Activated naive CD8-positive, alpha-beta T cell treated with anti-CD3 and anti-CD28 coated beads, Interleukin-2, amount 50 U/mL, for 24 hours (primary cell): Measurements from ENCODE around the gene FAM222A.

Experiments used
- ATAC-seq: fragments of 150-1000 bp; cut with Tn5 transposase; one replicate; pipeline ENCODE4 v1.10.0; 2021
- DNase-seq: peaks from one replicate; pipeline ENCODE4 v3.0.0; 2021
- H3K27ac Mint-ChIP-seq: one replicate; pipeline ENCODE4 v1.8.0; 2021; ENCODE audit warnings: mild to moderate bottlenecking, mixed read lengths
- H3K27me3 Mint-ChIP-seq: one replicate; pipeline ENCODE4 v1.8.0; 2021; ENCODE audit warnings: mixed read lengths
- H3K36me3 Mint-ChIP-seq: one replicate; pipeline ENCODE4 v1.8.0; 2021; ENCODE audit warnings: low read depth, mixed read lengths
- H3K4me1 Mint-ChIP-seq: one replicate; pipeline ENCODE4 v1.8.0; 2021; ENCODE audit warnings: mixed read lengths
- H3K4me3 Mint-ChIP-seq: one replicate; pipeline ENCODE4 v1.8.0; 2021; ENCODE audit warnings: mild to moderate bottlenecking, moderate library complexity, mixed read lengths
- H3K9me3 Mint-ChIP-seq: one replicate; pipeline ENCODE4 v1.8.0; 2021; ENCODE audit warnings: mixed read lengths

FAM222A gene

DNA sequence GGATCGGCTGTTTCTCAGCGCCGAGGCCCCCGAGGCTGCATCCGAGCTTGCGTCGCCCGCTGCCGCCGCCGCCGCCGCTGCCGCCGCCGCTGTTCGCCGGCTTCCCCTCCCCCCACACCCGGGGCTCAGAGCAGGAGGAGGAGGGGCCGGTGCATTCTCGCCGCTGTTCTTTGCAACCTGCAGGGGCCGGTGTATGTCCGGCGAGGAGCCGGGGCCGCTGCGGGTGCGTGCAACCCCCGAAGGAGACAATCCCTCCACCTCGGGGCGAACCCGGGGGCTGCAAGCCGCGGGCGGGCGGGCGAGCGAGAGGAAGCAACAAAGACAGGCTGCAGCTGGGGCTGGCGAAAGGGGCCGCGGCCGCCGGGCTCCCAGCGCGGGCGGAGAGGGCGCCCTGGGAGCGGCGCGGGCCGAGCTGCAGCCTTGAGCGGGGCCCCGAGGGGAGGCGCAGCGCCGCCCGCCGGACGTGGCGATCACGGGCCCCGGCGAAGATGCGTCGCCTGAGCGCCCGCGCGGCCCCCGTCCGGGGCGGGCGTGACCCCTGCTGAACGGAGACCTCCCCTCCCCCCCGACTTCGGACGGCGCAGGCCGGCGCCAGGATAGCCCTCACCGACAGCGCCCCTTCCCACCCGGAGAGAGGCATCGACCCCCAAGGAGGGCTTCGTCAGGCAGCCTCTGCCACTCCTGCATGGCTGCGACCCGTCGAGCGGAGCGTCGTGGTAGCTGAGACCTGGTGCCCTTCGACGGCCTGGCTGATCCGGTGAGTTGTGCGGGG lies 702 bp downstream of the FAM222A start:
- H3K4me1 Mint-ChIP-seq: peaks cover 4% of the 10 kb centered on the region
- H3K9me3 Mint-ChIP-seq: no peaks in the 10 kb centered on the region
- no peak overlapping the region for H3K27ac Mint-ChIP-seq
- ATAC-seq (peak; percentile 17), DNase-seq (peak; percentile 60)
- H3K4me3 Mint-ChIP-seq: peak overlapping the region; percentile 53
- peaks cover 56% of the 10 kb centered on the region for H3K27me3 Mint-ChIP-seq
- H3K36me3 Mint-ChIP-seq: no peaks in the 10 kb centered on the region

DNA sequence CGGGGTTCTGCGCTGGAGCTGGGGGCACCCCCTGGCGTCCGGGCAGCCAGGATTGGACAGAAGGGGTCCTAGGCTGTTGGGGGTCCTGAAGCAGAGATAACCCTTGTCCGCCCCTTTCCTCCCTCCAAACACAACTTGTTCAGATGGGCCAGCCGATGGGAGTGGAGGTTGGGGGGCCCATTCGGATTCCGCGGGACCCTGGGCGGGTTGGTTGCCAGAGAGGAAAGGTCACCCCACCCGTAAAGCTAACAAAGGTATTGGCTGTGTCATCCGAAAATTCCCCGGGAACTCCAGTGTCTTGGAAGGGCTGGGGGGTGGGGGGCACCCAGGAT lies 1.3 kb downstream of the FAM222A start:
- H3K36me3 Mint-ChIP-seq: no peaks in the 10 kb centered on the region
- ATAC-seq: no peak
- peaks cover 54% of the 10 kb centered on the region for H3K27me3 Mint-ChIP-seq
- peak overlapping the region; percentile 32 for H3K4me3 Mint-ChIP-seq
- peaks cover 4% of the 10 kb centered on the region for H3K4me1 Mint-ChIP-seq
- H3K9me3 Mint-ChIP-seq: no peaks in the 10 kb centered on the region
- no peak overlapping the region for H3K27ac Mint-ChIP-seq
- no peak for DNase-seq

- ATAC-seq: no peak
- peaks cover 4% of the 10 kb centered on the region for H3K4me1 Mint-ChIP-seq
- DNase-seq: peak; percentile 16
- peaks cover 49% of the 10 kb centered on the region for H3K27me3 Mint-ChIP-seq
- H3K9me3 Mint-ChIP-seq: no peaks in the 10 kb centered on the region
- no peaks in the 10 kb centered on the region for H3K36me3 Mint-ChIP-seq
- peak overlapping the region; percentile 32 for H3K4me3 Mint-ChIP-seq
- H3K27ac Mint-ChIP-seq: no peak overlapping the region
These were observed 1.9 kb downstream of the FAM222A start for GRCh38 chr12:109715310-109716091.

DNA sequence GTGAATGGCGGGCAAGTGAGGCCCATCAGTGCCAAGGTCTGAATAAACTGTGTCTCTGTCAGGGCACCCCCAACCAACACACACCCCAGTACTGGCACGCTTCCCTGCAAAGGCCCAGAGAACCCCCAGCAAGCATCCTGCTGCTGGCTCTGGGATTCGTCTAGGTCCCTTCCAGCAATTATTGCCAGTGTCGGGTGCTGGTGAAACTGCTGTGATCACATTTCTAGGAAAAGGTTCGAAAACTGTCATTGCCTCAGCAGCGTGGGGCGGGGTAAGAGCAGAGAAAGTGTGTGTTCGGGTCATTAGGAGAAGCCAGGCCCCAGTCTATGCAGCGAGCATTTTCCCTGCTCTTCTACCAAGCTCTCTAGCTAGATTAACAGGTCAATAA lies 2.5 kb downstream of the FAM222A start:
- Mint-ChIP-seq H3K4me1 (peaks cover 4% of the 10 kb centered on the region), H3K27ac (no peak overlapping the region), H3K36me3 (no peaks in the 10 kb centered on the region), H3K4me3 (no peak overlapping the region), H3K27me3 (peaks cover 45% of the 10 kb centered on the region), H3K9me3 (no peaks in the 10 kb centered on the region)
- no peak for ATAC-seq
- DNase-seq: no peak

GRCh38 chr12:109716512-109717389 lies 3.1 kb downstream of the FAM222A start:
- ATAC-seq (no peak), DNase-seq (no peak)
- no peak overlapping the region for H3K27ac Mint-ChIP-seq
- H3K9me3 Mint-ChIP-seq: no peaks in the 10 kb centered on the region
- peaks cover 4% of the 10 kb centered on the region for H3K4me1 Mint-ChIP-seq
- H3K27me3 Mint-ChIP-seq: peaks cover 38% of the 10 kb centered on the region
- H3K36me3 Mint-ChIP-seq: no peaks in the 10 kb centered on the region
- no peak overlapping the region for H3K4me3 Mint-ChIP-seq

DNA sequence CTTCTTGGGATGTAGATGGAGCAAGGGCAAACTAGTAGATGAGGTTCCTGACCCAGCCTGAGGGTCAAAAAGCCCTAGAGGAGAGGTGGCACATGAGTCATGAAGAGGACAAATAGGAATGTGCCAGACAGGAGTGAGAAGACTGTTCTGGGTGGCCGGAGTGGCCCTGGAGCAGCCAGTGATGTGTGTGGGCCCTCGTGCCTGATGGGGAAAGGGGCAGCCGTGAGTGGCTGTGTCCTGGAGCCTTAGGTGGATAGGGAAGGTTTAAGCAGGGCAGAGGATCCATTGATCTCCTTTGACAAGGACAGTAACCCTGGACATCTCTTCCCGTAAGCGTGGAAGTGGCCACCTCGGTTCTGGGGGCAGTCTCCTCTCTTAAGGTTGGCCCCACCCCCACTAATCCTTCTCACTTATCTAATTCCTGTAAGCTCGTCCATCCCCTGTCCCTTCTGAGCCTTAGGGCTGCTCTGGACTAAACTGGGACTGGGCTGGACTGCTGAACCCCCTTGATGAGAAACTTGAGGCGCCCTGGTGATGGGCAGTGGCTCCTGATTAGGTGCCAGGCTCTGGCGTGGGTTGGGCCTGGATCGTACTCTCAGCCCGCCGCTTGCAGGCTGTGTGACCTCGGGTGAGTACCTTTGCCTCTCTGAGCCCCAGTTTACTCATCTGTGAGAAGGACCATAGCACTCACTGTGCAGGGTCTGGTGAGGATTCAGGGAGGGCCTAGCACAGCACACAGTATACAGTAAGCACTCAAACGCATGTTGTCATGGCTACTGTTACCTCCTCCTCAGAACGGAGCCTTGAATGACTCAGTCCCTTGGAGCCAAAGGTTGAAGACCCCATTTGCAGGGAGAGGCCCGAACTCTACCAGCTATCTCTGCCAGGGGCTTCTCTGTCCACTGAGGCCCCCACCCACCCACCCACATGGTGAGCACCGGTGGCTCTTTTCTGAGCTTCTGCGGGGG lies 4.0 kb downstream of the FAM222A start:
- no peak for ATAC-seq
- Mint-ChIP-seq H3K27me3 (peaks cover 36% of the 10 kb centered on the region), H3K27ac (no peak overlapping the region)

DNA sequence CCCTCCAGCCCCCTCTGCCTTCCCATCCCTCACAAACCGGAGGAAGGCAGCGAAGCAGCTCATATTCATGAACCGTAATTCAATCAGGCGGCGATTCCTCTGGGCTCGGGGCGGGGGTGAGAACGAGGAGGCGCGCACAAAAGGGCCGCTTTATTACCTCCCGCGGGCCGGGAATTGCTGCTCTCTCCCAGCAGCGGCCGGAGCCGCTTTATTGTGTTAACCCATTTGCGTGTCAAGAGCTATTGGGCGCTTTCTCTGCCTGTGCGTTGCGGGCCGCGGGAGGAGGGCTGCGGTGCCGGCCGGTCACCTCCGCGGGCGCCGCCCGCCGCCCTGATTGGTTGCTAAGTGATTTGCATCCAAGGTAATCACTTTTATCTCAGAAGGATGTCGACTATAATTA lies 4.8 kb downstream of the FAM222A start:
- no peak for DNase-seq
- Mint-ChIP-seq H3K4me3 (no peak overlapping the region), H3K4me1 (no peaks in the 10 kb centered on the region), H3K27me3 (peaks cover 31% of the 10 kb centered on the region), H3K36me3 (no peaks in the 10 kb centered on the region), H3K27ac (no peak overlapping the region), H3K9me3 (no peaks in the 10 kb centered on the region)
- ATAC-seq: no peak

More for the DNA sequence above, 4.0 kb downstream of the FAM222A start:
- Mint-ChIP-seq H3K4me3 (no peak overlapping the region), H3K4me1 (peaks cover 4% of the 10 kb centered on the region), H3K9me3 (no peaks in the 10 kb centered on the region), H3K36me3 (no peaks in the 10 kb centered on the region)
- DNase-seq: no peak

- Mint-ChIP-seq H3K27me3 (peaks cover 31% of the 10 kb centered on the region), H3K4me1 (no peaks in the 10 kb centered on the region), H3K9me3 (no peaks in the 10 kb centered on the region), H3K4me3 (no peak overlapping the region), H3K36me3 (no peaks in the 10 kb centered on the region), H3K27ac (no peak overlapping the region)
- DNase-seq (no peak), ATAC-seq (no peak)
These were observed 5.7 kb downstream of the FAM222A start for GRCh38 chr12:109719123-109720022.

- Mint-ChIP-seq H3K9me3 (no peaks in the 10 kb centered on the region), H3K27me3 (peaks cover 29% of the 10 kb centered on the region), H3K4me1 (no peaks in the 10 kb centered on the region), H3K36me3 (no peaks in the 10 kb centered on the region), H3K27ac (no peak overlapping the region), H3K4me3 (no peak overlapping the region)
- no peak for DNase-seq
- no peak for ATAC-seq
These were observed 6.7 kb downstream of the FAM222A start for GRCh38 chr12:109720152-109720856.

DNA sequence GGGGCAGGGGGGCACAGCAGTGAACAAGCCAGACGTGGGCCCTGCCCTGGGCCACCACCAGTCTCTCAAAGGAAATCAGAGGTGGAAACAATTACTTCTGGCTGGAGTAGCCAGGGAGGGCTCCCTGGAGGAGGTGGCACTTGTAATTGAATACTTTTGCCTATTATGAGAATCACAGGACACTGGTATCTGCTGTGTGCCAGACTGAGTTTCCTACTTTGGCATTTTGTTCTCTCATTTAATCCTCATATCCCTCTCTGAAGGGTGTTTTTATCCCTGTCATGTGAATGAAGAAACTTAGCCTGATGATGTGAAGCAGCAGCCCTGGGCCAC lies 7.2 kb downstream of the FAM222A start:
- no peaks in the 10 kb centered on the region for H3K9me3 Mint-ChIP-seq
- ATAC-seq (no peak), DNase-seq (no peak)
- no peaks in the 10 kb centered on the region for H3K36me3 Mint-ChIP-seq
- peaks cover 26% of the 10 kb centered on the region for H3K27me3 Mint-ChIP-seq
- no peaks in the 10 kb centered on the region for H3K4me1 Mint-ChIP-seq
- no peak overlapping the region for H3K4me3 Mint-ChIP-seq
- no peak overlapping the region for H3K27ac Mint-ChIP-seq

- DNase-seq: no peak
- Mint-ChIP-seq H3K27ac (no peak overlapping the region), H3K36me3 (no peaks in the 10 kb centered on the region), H3K9me3 (no peaks in the 10 kb centered on the region), H3K4me3 (no peak overlapping the region), H3K27me3 (peaks cover 22% of the 10 kb centered on the region), H3K4me1 (no peaks in the 10 kb centered on the region)
- no peak for ATAC-seq
These were observed 7.7 kb downstream of the FAM222A start for GRCh38 chr12:109721276-109721675.

- H3K27me3 Mint-ChIP-seq: peaks cover 14% of the 10 kb centered on the region
- no peaks in the 10 kb centered on the region for H3K9me3 Mint-ChIP-seq
- H3K27ac Mint-ChIP-seq: no peak overlapping the region
- no peak for ATAC-seq
- H3K36me3 Mint-ChIP-seq: no peaks in the 10 kb centered on the region
- DNase-seq: no peak
- no peaks in the 10 kb centered on the region for H3K4me1 Mint-ChIP-seq
- H3K4me3 Mint-ChIP-seq: no peak overlapping the region
These were observed 8.5 kb downstream of the FAM222A start for GRCh38 chr12:109722022-109722720.
